GM12872 (cell line): ENCODE data around the gene IFNAR1.

Experiments used
- CTCF ChIP-seq: IDR thresholded peaks from 3 replicates; pipeline ENCODE4 v1.5.1; 2011; ENCODE audit warnings: low read depth, mild to moderate bottlenecking, low read length, moderate library complexity; ENCODE audit not compliant: insufficient read depth

Gene IFNAR1

GRCh38 chr21:33308586-33309490 is 15.9 kb upstream of the IFNAR1 start:
- peak; percentile 32; the same call in 1 of the 3 replicates for TF ChIP-seq CTCF

GRCh38 chr21:33309778-33310177 is 15.0 kb upstream of the IFNAR1 start:
- no peak for TF ChIP-seq CTCF

- no peak for TF ChIP-seq CTCF
Measured at GRCh38 chr21:33312121-33312520, 12.6 kb upstream of the IFNAR1 start.

GRCh38 chr21:33313183-33313582 is 11.6 kb upstream of the IFNAR1 start:
- no peak for TF ChIP-seq CTCF

- TF ChIP-seq CTCF = no peak
Measured at GRCh38 chr21:33313611-33314010, 11.2 kb upstream of the IFNAR1 start.

- no peak for TF ChIP-seq CTCF
Measured at GRCh38 chr21:33314111-33314510, 10.7 kb upstream of the IFNAR1 start.

- TF ChIP-seq CTCF = no peak
Measured at GRCh38 chr21:33315946-33316710, 8.6 kb upstream of the IFNAR1 start.
